ENCODE measurements around the gene FCSK. TPM values are rescaled to one million over a fixed set of nuclear protein-coding genes. Genes with fewer than 3 reads are reported as not detected.

FCSK gene
- total and polyA plus RNA-seq, 2 of the 13 experiments (the other 11 are each of a cell fraction or from before 2014, with no cell fraction given): 9.1 to 19.2 TPM

GRCh38 chr16:70418993-70419318, 35.4 kb upstream of the FCSK start (continued):
- peak; percentile 35; the same call in 1 of the 2 replicates for TF ChIP-seq SAP130 (CRISPR knock-in tag; IDR thresholded peaks at IDR 0.05; ENCODE audit: low read depth)
- TF ChIP-seq HNF4A (CRISPR knock-in tag; IDR thresholded peaks at IDR 0.05): peak; percentile 55; the same call in 1 of the 2 replicates
- TF ChIP-seq E2F5 (CRISPR knock-in tag; conservative IDR thresholded peaks at IDR 0.05): 0 out of 2 replicates have a peak, but pooled peaks have one; percentile 7
- TF ChIP-seq FOSL2 (CRISPR knock-in tag; IDR thresholded peaks at IDR 0.05): 0 out of 2 replicates have a peak, but pooled peaks have one; percentile 11
- 0 out of 2 replicates have a peak, but pooled peaks have one; percentile 7 for TF ChIP-seq GLI4 (CRISPR knock-in tag; IDR thresholded peaks at IDR 0.05; ENCODE audit: borderline replicate concordance)
- 0 out of 2 replicates have a peak, but pooled peaks have one; percentile 35 for TF ChIP-seq ETV6 (CRISPR knock-in tag; conservative IDR thresholded peaks at IDR 0.05)
- TF ChIP-seq ZNF280B (CRISPR knock-in tag; IDR thresholded peaks at IDR 0.05; ENCODE audit: borderline replicate concordance): 0 out of 2 replicates have a peak, but pooled peaks have one; percentile 50
- TF ChIP-seq, protein P1, sequence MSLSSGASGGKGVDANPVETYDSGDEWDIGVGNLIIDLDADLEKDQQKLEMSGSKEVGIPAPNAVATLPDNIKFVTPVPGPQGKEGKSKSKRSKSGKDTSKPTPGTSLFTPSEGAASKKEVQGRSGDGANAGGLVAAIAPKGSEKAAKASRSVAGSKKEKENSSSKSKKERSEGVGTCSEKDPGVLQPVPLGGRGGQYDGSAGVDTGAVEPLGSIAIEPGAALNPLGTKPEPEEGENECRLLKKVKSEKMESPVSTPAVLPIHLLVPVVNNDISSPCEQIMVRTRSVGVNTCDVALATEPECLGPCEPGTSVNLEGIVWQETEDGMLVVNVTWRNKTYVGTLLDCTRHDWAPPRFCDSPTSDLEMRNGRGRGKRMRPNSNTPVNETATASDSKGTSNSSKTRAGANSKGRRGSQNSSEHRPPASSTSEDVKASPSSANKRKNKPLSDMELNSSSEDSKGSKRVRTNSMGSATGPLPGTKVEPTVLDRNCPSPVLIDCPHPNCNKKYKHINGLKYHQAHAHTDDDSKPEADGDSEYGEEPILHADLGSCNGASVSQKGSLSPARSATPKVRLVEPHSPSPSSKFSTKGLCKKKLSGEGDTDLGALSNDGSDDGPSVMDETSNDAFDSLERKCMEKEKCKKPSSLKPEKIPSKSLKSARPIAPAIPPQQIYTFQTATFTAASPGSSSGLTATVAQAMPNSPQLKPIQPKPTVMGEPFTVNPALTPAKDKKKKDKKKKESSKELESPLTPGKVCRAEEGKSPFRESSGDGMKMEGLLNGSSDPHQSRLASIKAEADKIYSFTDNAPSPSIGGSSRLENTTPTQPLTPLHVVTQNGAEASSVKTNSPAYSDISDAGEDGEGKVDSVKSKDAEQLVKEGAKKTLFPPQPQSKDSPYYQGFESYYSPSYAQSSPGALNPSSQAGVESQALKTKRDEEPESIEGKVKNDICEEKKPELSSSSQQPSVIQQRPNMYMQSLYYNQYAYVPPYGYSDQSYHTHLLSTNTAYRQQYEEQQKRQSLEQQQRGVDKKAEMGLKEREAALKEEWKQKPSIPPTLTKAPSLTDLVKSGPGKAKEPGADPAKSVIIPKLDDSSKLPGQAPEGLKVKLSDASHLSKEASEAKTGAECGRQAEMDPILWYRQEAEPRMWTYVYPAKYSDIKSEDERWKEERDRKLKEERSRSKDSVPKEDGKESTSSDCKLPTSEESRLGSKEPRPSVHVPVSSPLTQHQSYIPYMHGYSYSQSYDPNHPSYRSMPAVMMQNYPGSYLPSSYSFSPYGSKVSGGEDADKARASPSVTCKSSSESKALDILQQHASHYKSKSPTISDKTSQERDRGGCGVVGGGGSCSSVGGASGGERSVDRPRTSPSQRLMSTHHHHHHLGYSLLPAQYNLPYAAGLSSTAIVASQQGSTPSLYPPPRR (CRISPR knock-in tag; IDR thresholded peaks at IDR 0.05; ENCODE audit: borderline replicate concordance): peak; percentile 37; the same call in 1 of the 2 replicates
- no peak for TF ChIP-seq BHLHE40 (IDR thresholded peaks at IDR 0.05; ENCODE audit: low read length)
- TF ChIP-seq, protein P2, sequence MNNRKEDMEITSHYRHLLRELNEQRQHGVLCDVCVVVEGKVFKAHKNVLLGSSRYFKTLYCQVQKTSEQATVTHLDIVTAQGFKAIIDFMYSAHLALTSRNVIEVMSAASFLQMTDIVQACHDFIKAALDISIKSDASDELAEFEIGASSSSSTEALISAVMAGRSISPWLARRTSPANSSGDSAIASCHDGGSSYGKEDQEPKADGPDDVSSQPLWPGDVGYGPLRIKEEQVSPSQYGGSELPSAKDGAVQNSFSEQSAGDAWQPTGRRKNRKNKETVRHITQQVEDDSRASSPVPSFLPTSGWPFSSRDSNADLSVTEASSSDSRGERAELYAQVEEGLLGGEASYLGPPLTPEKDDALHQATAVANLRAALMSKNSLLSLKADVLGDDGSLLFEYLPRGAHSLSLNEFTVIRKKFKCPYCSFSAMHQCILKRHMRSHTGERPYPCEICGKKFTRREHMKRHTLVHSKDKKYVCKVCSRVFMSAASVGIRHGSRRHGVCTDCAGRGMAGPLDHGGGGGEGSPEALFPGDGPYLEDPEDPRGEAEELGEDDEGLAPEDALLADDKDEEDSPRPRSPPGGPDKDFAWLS (CRISPR knock-in tag; IDR thresholded peaks at IDR 0.05; ENCODE audit: borderline replicate concordance): 0 out of 2 replicates have a peak, but pooled peaks have one; percentile 21
- no peak for TF ChIP-seq AHR (CRISPR knock-in tag; IDR thresholded peaks at IDR 0.05)
- TF ChIP-seq ZNF546 (CRISPR knock-in tag; conservative IDR thresholded peaks at IDR 0.05): no peak
- TF ChIP-seq, protein P3, sequence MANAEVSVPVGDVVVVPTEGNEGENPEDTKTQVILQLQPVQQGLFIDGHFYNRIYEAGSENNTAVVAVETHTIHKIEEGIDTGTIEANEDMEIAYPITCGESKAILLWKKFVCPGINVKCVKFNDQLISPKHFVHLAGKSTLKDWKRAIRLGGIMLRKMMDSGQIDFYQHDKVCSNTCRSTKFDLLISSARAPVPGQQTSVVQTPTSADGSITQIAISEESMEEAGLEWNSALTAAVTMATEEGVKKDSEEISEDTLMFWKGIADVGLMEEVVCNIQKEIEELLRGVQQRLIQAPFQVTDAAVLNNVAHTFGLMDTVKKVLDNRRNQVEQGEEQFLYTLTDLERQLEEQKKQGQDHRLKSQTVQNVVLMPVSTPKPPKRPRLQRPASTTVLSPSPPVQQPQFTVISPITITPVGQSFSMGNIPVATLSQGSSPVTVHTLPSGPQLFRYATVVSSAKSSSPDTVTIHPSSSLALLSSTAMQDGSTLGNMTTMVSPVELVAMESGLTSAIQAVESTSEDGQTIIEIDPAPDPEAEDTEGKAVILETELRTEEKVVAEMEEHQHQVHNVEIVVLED (CRISPR knock-in tag; IDR thresholded peaks at IDR 0.05; ENCODE audit: borderline replicate concordance): 0 out of 2 replicates have a peak, but pooled peaks have one; percentile 3
- peak; percentile 34 for TF ChIP-seq PRPF4 (IDR thresholded peaks at IDR 0.05; ENCODE audit: low read depth, low read length, poor library complexity, severe bottlenecking)
- TF ChIP-seq FOXA3 (CRISPR knock-in tag; IDR thresholded peaks at IDR 0.05): peak; percentile 35; the same call in 1 of the 2 replicates
- TF ChIP-seq ZNF431 (CRISPR knock-in tag; IDR thresholded peaks at IDR 0.05; ENCODE audit: borderline replicate concordance, low read depth): no peak

All from HepG2 (cell line).